B cell (primary cell): Measurements from ENCODE around the gene NAPA. TPM values are rescaled to one million over a fixed set of nuclear protein-coding genes. Genes with fewer than 3 reads are reported as not detected.

Source experiments
- ATAC-seq: fragments of 200-7000 bp; cut with Tn5 transposase; one replicate; pipeline ENCODE4 v1.10.0; 2021; ENCODE audit warnings: low read depth, mild to moderate bottlenecking, moderate number of reproducible peaks, moderate library complexity
- CTCF ChIA-PET: fragments of 350-600 bp; sonication (Branson Sonifier 250); formaldehyde crosslinking; loops from one replicate; lab custom pipeline; 2021; ENCODE audit warnings: antibody characterized with exemption, inconsistent platforms; lab: Charles Lee
- POLR2A ChIA-PET: fragments of 350-600 bp; sonication (Branson Sonifier 250); formaldehyde crosslinking; loops from one replicate; lab custom pipeline; 2021; ENCODE audit warnings: antibody characterized with exemption; lab: Charles Lee
- DNase-seq: peaks from one replicate; pipeline ENCODE4 v3.0.0; 2013
- H2AFZ ChIP-seq: 2 replicates; pipeline ENCODE4 v1.6.1; 2012; ENCODE audit warnings: mild to moderate bottlenecking, low read depth, low read length; ENCODE audit not compliant: insufficient read depth, poor library complexity, severe bottlenecking
- H3K27ac ChIP-seq, 2 donors: 1 replicate in 1 of 2; 2 replicates in 1 of 2; pipeline ENCODE4 v1.5.1; 2012 to 2013; ENCODE audit warnings: low read length in 2 of 2, mild to moderate bottlenecking in 2 of 2, moderate library complexity in 1 of 2
- H3K27me3 ChIP-seq, 4 experiments: fragments of 200-600 bp in 1 of 4; sonication (generic) in 1 of 4; replicated peaks in 1 of 4; 1 replicate in 2 of 4; 2 replicates in 2 of 4; pipeline versions ENCODE4 v1.6.1 to v1.7.0; 2013 to 2016; ENCODE audit warnings: low read length in 3 of 4, mild to moderate bottlenecking in 2 of 4, mixed read lengths in 1 of 4, moderate library complexity in 1 of 4; ENCODE audit not compliant: insufficient read depth in 4 of 4, control insufficient read depth in 3 of 4; ENCODE audit errors: control extremely low read depth in 1 of 4
- H3K36me3 ChIP-seq, 2 experiments: replicated peaks in 1 of 2; 1 replicate in 1 of 2; 2 replicates in 1 of 2; pipeline versions ENCODE4 v1.6.1 to v1.7.1; 2013; ENCODE audit warnings: low read length in 1 of 2; ENCODE audit not compliant: insufficient read depth in 2 of 2, control insufficient read depth in 1 of 2; ENCODE audit errors: control extremely low read depth in 1 of 2, extremely low read depth in 1 of 2
- H3K4me1 ChIP-seq, 2 donors: fragments of 200-600 bp in 1 of 2; sonication (generic) in 1 of 2; 1 replicate in 1 of 2; 2 replicates in 1 of 2; pipeline versions ENCODE4 v1.5.1 to v1.6.1; 2013 to 2017; ENCODE audit warnings: low read length in 2 of 2; ENCODE audit not compliant: control insufficient read depth in 2 of 2, insufficient read depth in 2 of 2
- H3K4me2 ChIP-seq: replicated peaks from 2 replicates; pipeline ENCODE3; 2012; ENCODE audit warnings: mild to moderate bottlenecking, low read depth, low read length; ENCODE audit not compliant: poor library complexity, severe bottlenecking
- H3K4me3 ChIP-seq, 5 experiments: fragments of 200-600 bp in 1 of 5; sonication (generic) in 1 of 5; 1 replicate in 3 of 5; 2 replicates in 2 of 5; pipeline versions ENCODE4 v1.5.1 to v1.7.0; 2011 to 2016; ENCODE audit warnings: low read length in 4 of 5, mild to moderate bottlenecking in 4 of 5, low read depth in 2 of 5, control low read depth in 1 of 5, moderate library complexity in 1 of 5; ENCODE audit not compliant: insufficient read depth in 1 of 5; ENCODE audit errors: control extremely low read depth in 1 of 5, extremely low read depth in 1 of 5
- H3K79me2 ChIP-seq: fragments of 200-600 bp; sonication (generic); one replicate; pipeline ENCODE4 v1.6.0; 2016; ENCODE audit warnings: low read length; ENCODE audit not compliant: control insufficient read depth, insufficient read depth
- H3K9ac ChIP-seq: fragments of 200-600 bp; sonication (generic); 2 replicates; pipeline ENCODE4 v1.6.1; 2017; ENCODE audit warnings: mild to moderate bottlenecking, low read length, moderate library complexity
- H3K9me3 ChIP-seq, 3 donors: one replicate each; pipeline versions ENCODE4 v1.6.1 to v1.7.1; 2013; ENCODE audit warnings: low read length in 2 of 3; ENCODE audit not compliant: control insufficient read depth in 2 of 3, insufficient read depth in 1 of 3; ENCODE audit errors: control extremely low read depth in 1 of 3
- H4K20me1 ChIP-seq: 2 replicates; pipeline ENCODE4 v1.6.0; 2012; ENCODE audit warnings: mild to moderate bottlenecking, low read length; ENCODE audit not compliant: insufficient read depth, control insufficient read depth, poor library complexity, severe bottlenecking
- H3K27ac Mint-ChIP-seq: one replicate; pipeline ENCODE4 v1.8.0; 2021; ENCODE audit warnings: mixed read lengths
- H3K27me3 Mint-ChIP-seq: one replicate; pipeline ENCODE4 v1.8.0; 2021; ENCODE audit warnings: mixed read lengths
- H3K4me1 Mint-ChIP-seq: one replicate; pipeline ENCODE4 v1.8.0; 2021; ENCODE audit warnings: mixed read lengths
- H3K4me3 Mint-ChIP-seq: one replicate; pipeline ENCODE4 v1.8.0; 2021; ENCODE audit warnings: mixed read lengths
- H3K9me3 Mint-ChIP-seq: one replicate; pipeline ENCODE4 v1.8.0; 2022; ENCODE audit warnings: mixed read lengths; ENCODE audit not compliant: insufficient read depth
- CTCF ChIP-seq: fragments of 200-600 bp; IDR thresholded peaks from one replicate; pipeline ENCODE4 v1.8.0; 2022; ENCODE audit warnings: antibody characterized with exemption, mild to moderate bottlenecking
- EZH2 ChIP-seq: IDR thresholded peaks from 2 replicates; pipeline ENCODE4 v1.6.1; 2012; ENCODE audit warnings: borderline replicate concordance, low read depth, mild to moderate bottlenecking, moderate library complexity, low read length; ENCODE audit not compliant: insufficient read depth, poor library complexity, severe bottlenecking
- WGBS: methylation state at CpG from one replicate; pipeline ENCODE4 v1.1.5; 2013; ENCODE audit warnings: missing lambda C conversion rate; ENCODE audit not compliant: insufficient coverage; 5-methylcytosine and 5-hydroxymethylcytosine counted together
- intact Hi-C: fragments of 100-400 bp; cut with micrococcal nuclease; formaldehyde crosslinking; loops from one replicate; pipeline ENCODE4 v1.10.0; 2022
- polyA plus RNA-seq: library from polyadenylated mRNA; depleted of rRNA; stranded (reverse); fragments of >200 nt; gene quantifications from 2 replicates; pipeline ENCODE4 v1.2.3, GENCODE V29; 2012
- total RNA-seq, 2 donors: library from RNA; stranded (reverse); fragments of 120-200 nt in 1 of 2; gene quantifications; 1 replicate in 1 of 2; 2 replicates in 1 of 2; pipeline versions ENCODE4 v1.2.3 to v1.2.4, GENCODE V29; 2013 to 2022

Gene NAPA
- total and polyA plus RNA-seq, 2 donors (not counting 1 experiment from before 2014, with no cell fraction given), result 66.8 to 86.5 TPM

- 92% methylated on average over 4 of the region's 9 CpGs for WGBS
- H3K79me2 ChIP-seq, result peaks cover 10% of the 10 kb centered on the region
- TF ChIP-seq CTCF (no peak), EZH2 (no peak)
- H3K9ac ChIP-seq, result no peak overlapping the region
- CTCF ChIA-PET, result interaction anchor here (0.7 to 2.3 kb wide), 7 partner anchors 35 to 213 kb away, joined by 3 to 10 read pairs (median 3); partner anchors contain the start of genes DHX34 and KPTN
- Mint-ChIP-seq H3K27me3 (peaks cover 19% of the 10 kb centered on the region), H3K4me3 (peak overlapping the region; percentile 15), H3K27ac (peak overlapping the region; percentile 2), H3K9me3 (no peaks in the 10 kb centered on the region), H3K4me1 (peaks cover 59% of the 10 kb centered on the region)
- peaks cover 2 to 41% (median 19%) of the 10 kb centered on the region in 4 experiments for H3K27me3 ChIP-seq
- intact Hi-C loops, result loop anchor here (1.0 to 10.0 kb wide), 4 partner anchors 58 to 738 kb away; partner anchors contain the start of genes AP2S1 and CARD8
- peaks cover 0 to 15% (median 0%) of the 10 kb centered on the region in 3 donors for H3K9me3 ChIP-seq
- DNase-seq (no peak), ATAC-seq (no peak)
- H3K4me1 ChIP-seq, result peaks cover 56 to 61% of the 10 kb centered on the region in 2 donors
- H3K4me2 ChIP-seq, result peak overlapping the region; percentile 45
- POLR2A ChIA-PET, result interaction anchor here (0.6 to 1.0 kb wide), 3 partner anchors 15 to 65 kb away, joined by 3 to 8 read pairs (median 3); partner anchors contain the start of gene KPTN
- no peak overlapping the region for H3K4me3 ChIP-seq
- peaks cover 9% of the 10 kb centered on the region for H4K20me1 ChIP-seq
- H3K36me3 ChIP-seq, result no peaks in the 10 kb centered on the region
- no peak overlapping the region for H3K27ac ChIP-seq
- no peak overlapping the region for H2AFZ ChIP-seq
Observed at GRCh38 chr19:47518854-47519253, 4.0 kb upstream of the NAPA start.

GRCh38 chr19:47518139-47518538 lies 3.3 kb upstream of the NAPA start:
- intact Hi-C loops, result loop anchor here (1.0 to 10.0 kb wide), 4 partner anchors 59 to 739 kb away; partner anchors contain the start of genes AP2S1 and CARD8
- Mint-ChIP-seq H3K27me3 (peaks cover 12% of the 10 kb centered on the region), H3K4me3 (peak overlapping the region; percentile 59), H3K4me1 (peaks cover 59% of the 10 kb centered on the region), H3K27ac (peak overlapping the region; percentile 68), H3K9me3 (no peaks in the 10 kb centered on the region)
- DNase-seq (peak; percentile 87), ATAC-seq (no peak)
- CTCF ChIA-PET, result interaction anchor here (0.7 to 2.3 kb wide), 8 partner anchors 34 to 359 kb away, joined by 3 to 10 read pairs (median 3); partner anchors contain the start of genes DHX34 and KPTN
- Histone ChIP-seq H3K27ac (no peak overlapping the region), H3K9ac (no peak overlapping the region), H3K36me3 (no peaks in the 10 kb centered on the region), H3K4me3 (no peak overlapping the region), H4K20me1 (peaks cover 16% of the 10 kb centered on the region), H3K9me3 (peaks cover 0 to 12% (median 0%) of the 10 kb centered on the region in 3 donors), H3K4me2 (peak overlapping the region; percentile 45), H2AFZ (no peak overlapping the region), H3K27me3 (peaks cover 2 to 35% (median 14%) of the 10 kb centered on the region in 4 experiments), H3K4me1 (peaks cover 57 to 64% of the 10 kb centered on the region in 2 donors), H3K79me2 (peaks cover 17% of the 10 kb centered on the region)
- WGBS, result 0% methylated on average over 1 of the region's 4 CpGs
- POLR2A ChIA-PET, result interaction anchor here (0.5 to 1.0 kb wide), 5 partner anchors 16 to 1788 kb away, joined by 3 to 8 read pairs (median 4); partner anchors contain the start of genes FBXO46 and KPTN
- TF ChIP-seq CTCF (no peak), EZH2 (no peak)
